ENCODE measurements around the gene TYW1B. TPM values are rescaled to one million over a fixed set of nuclear protein-coding genes. Genes with fewer than 3 reads are reported as not detected.
A peak's percentile ranks its signal among the peaks of the same experiment; 100 is the strongest.
"Not testable (repeated sequence)": the region's sequence is repeated elsewhere in the genome, so short reads cannot be mapped to it uniquely, and the experiment has no call there.

The TYW1B gene
- 1.6 and 2.3 TPM in 2 replicates for total RNA-seq
- long read RNA-seq, partial matches to known transcripts = 6 of 10 reads
- long read RNA-seq, other reads (novel, unspliced or antisense) = 3 of 10 reads

- peak within 1 kb of the TSS; percentile 98 for H3K27ac Mint-ChIP-seq (ENCODE audit: unreplicated experiment)
- H3K36me3 Mint-ChIP-seq (ENCODE audit: unreplicated experiment) = peaks cover 10% of the 10 kb centered on the region
- H3K9me3 Mint-ChIP-seq (ENCODE audit: unreplicated experiment); H3K27me3 Mint-ChIP-seq (ENCODE audit: unreplicated experiment): not testable (repeated sequence)
- H3K4me1 Mint-ChIP-seq (ENCODE audit: unreplicated experiment) = peaks cover 25% of the 10 kb centered on the region
- H3K4me3 Mint-ChIP-seq (ENCODE audit: unreplicated experiment) = peak within 1 kb of the TSS; percentile 94
- DNase-seq (ENCODE audit: extremely low spot score, unreplicated experiment) = peak; percentile 99
These were observed at the start of gene TYW1B for GRCh38 chr7:72827839-72828591. Gene TYW1B, minus strand, starts transcription at chr7:72828200. Its CDS starts 125 bp downstream, at chr7:72828075.

- not testable (repeated sequence) for H3K27ac Mint-ChIP-seq (ENCODE audit: unreplicated experiment); H3K4me3 Mint-ChIP-seq (ENCODE audit: unreplicated experiment); H3K9me3 Mint-ChIP-seq (ENCODE audit: unreplicated experiment); H3K4me1 Mint-ChIP-seq (ENCODE audit: unreplicated experiment); H3K36me3 Mint-ChIP-seq (ENCODE audit: unreplicated experiment); H3K27me3 Mint-ChIP-seq (ENCODE audit: unreplicated experiment)
- DNase-seq (ENCODE audit: extremely low spot score, unreplicated experiment) = peak; percentile 19
These were observed 39.6 kb upstream of the TYW1B start for GRCh38 chr7:72867591-72867990.

GRCh38 chr7:72858846-72859400, 30.9 kb upstream of the TYW1B start:
- H3K4me3 Mint-ChIP-seq (ENCODE audit: unreplicated experiment); H3K27me3 Mint-ChIP-seq (ENCODE audit: unreplicated experiment); H3K4me1 Mint-ChIP-seq (ENCODE audit: unreplicated experiment); H3K9me3 Mint-ChIP-seq (ENCODE audit: unreplicated experiment); H3K36me3 Mint-ChIP-seq (ENCODE audit: unreplicated experiment); H3K27ac Mint-ChIP-seq (ENCODE audit: unreplicated experiment): not testable (repeated sequence)
- DNase-seq (ENCODE audit: extremely low spot score, unreplicated experiment) = peak; percentile 60

GRCh38 chr7:72857925-72858324, 29.9 kb upstream of the TYW1B start:
- not testable (repeated sequence) for H3K27ac Mint-ChIP-seq (ENCODE audit: unreplicated experiment); H3K9me3 Mint-ChIP-seq (ENCODE audit: unreplicated experiment)

GRCh38 chr7:72855261-72855660, 27.3 kb upstream of the TYW1B start:
- not testable (repeated sequence) for H3K27ac Mint-ChIP-seq (ENCODE audit: unreplicated experiment); H3K4me1 Mint-ChIP-seq (ENCODE audit: unreplicated experiment); H3K27me3 Mint-ChIP-seq (ENCODE audit: unreplicated experiment); H3K36me3 Mint-ChIP-seq (ENCODE audit: unreplicated experiment); H3K9me3 Mint-ChIP-seq (ENCODE audit: unreplicated experiment); H3K4me3 Mint-ChIP-seq (ENCODE audit: unreplicated experiment)
- DNase-seq (ENCODE audit: extremely low spot score, unreplicated experiment) = peak; percentile 80

More at GRCh38 chr7:72857925-72858324, 29.9 kb upstream of the TYW1B start:
- not testable (repeated sequence) for DNase-seq (ENCODE audit: extremely low spot score, unreplicated experiment); H3K4me1 Mint-ChIP-seq (ENCODE audit: unreplicated experiment); H3K27me3 Mint-ChIP-seq (ENCODE audit: unreplicated experiment); H3K36me3 Mint-ChIP-seq (ENCODE audit: unreplicated experiment); H3K4me3 Mint-ChIP-seq (ENCODE audit: unreplicated experiment)

- DNase-seq (ENCODE audit: extremely low spot score, unreplicated experiment); H3K36me3 Mint-ChIP-seq (ENCODE audit: unreplicated experiment); H3K9me3 Mint-ChIP-seq (ENCODE audit: unreplicated experiment); H3K27ac Mint-ChIP-seq (ENCODE audit: unreplicated experiment); H3K27me3 Mint-ChIP-seq (ENCODE audit: unreplicated experiment); H3K4me3 Mint-ChIP-seq (ENCODE audit: unreplicated experiment); H3K4me1 Mint-ChIP-seq (ENCODE audit: unreplicated experiment): not testable (repeated sequence)
These were observed 24.9 kb upstream of the TYW1B start for GRCh38 chr7:72852937-72853336.

GRCh38 chr7:72850746-72851145, 22.7 kb upstream of the TYW1B start:
- not testable (repeated sequence) for H3K9me3 Mint-ChIP-seq (ENCODE audit: unreplicated experiment); H3K27me3 Mint-ChIP-seq (ENCODE audit: unreplicated experiment); H3K4me1 Mint-ChIP-seq (ENCODE audit: unreplicated experiment); H3K27ac Mint-ChIP-seq (ENCODE audit: unreplicated experiment); H3K4me3 Mint-ChIP-seq (ENCODE audit: unreplicated experiment); H3K36me3 Mint-ChIP-seq (ENCODE audit: unreplicated experiment)
- DNase-seq (ENCODE audit: extremely low spot score, unreplicated experiment) = peak; percentile 15

- H3K9me3 Mint-ChIP-seq (ENCODE audit: unreplicated experiment) = peaks cover 11% of the 10 kb centered on the region
- not testable (repeated sequence) for H3K4me3 Mint-ChIP-seq (ENCODE audit: unreplicated experiment); H3K27ac Mint-ChIP-seq (ENCODE audit: unreplicated experiment); H3K27me3 Mint-ChIP-seq (ENCODE audit: unreplicated experiment); H3K4me1 Mint-ChIP-seq (ENCODE audit: unreplicated experiment); H3K36me3 Mint-ChIP-seq (ENCODE audit: unreplicated experiment)
- DNase-seq (ENCODE audit: extremely low spot score, unreplicated experiment) = peak; percentile 56
These were observed 16.1 kb upstream of the TYW1B start for GRCh38 chr7:72844146-72844545.

- Mint-ChIP-seq H3K9me3 (ENCODE audit: unreplicated experiment) (peaks cover 11% of the 10 kb centered on the region), H3K36me3 (ENCODE audit: unreplicated experiment) (peaks cover 11% of the 10 kb centered on the region)
- H3K27ac Mint-ChIP-seq (ENCODE audit: unreplicated experiment); DNase-seq (ENCODE audit: extremely low spot score, unreplicated experiment); H3K4me3 Mint-ChIP-seq (ENCODE audit: unreplicated experiment); H3K27me3 Mint-ChIP-seq (ENCODE audit: unreplicated experiment); H3K4me1 Mint-ChIP-seq (ENCODE audit: unreplicated experiment): not testable (repeated sequence)
These were observed 15.2 kb upstream of the TYW1B start for GRCh38 chr7:72843166-72843565.

- not testable (repeated sequence) for H3K27ac Mint-ChIP-seq (ENCODE audit: unreplicated experiment); H3K27me3 Mint-ChIP-seq (ENCODE audit: unreplicated experiment)
- H3K9me3 Mint-ChIP-seq (ENCODE audit: unreplicated experiment) = peaks cover 11% of the 10 kb centered on the region
These were observed 13.0 kb upstream of the TYW1B start for GRCh38 chr7:72840966-72841511.

GRCh38 chr7:72838315-72838714, 10.3 kb upstream of the TYW1B start:
- peaks cover 11% of the 10 kb centered on the region for H3K9me3 Mint-ChIP-seq (ENCODE audit: unreplicated experiment)
- not testable (repeated sequence) for H3K27ac Mint-ChIP-seq (ENCODE audit: unreplicated experiment); H3K4me3 Mint-ChIP-seq (ENCODE audit: unreplicated experiment); H3K4me1 Mint-ChIP-seq (ENCODE audit: unreplicated experiment); H3K27me3 Mint-ChIP-seq (ENCODE audit: unreplicated experiment)
- DNase-seq (ENCODE audit: extremely low spot score, unreplicated experiment) = peak; percentile 38
- peaks cover 25% of the 10 kb centered on the region for H3K36me3 Mint-ChIP-seq (ENCODE audit: unreplicated experiment)

More at GRCh38 chr7:72840966-72841511, 13.0 kb upstream of the TYW1B start:
- not testable (repeated sequence) for H3K4me3 Mint-ChIP-seq (ENCODE audit: unreplicated experiment); H3K4me1 Mint-ChIP-seq (ENCODE audit: unreplicated experiment)
- peak; percentile 7 for DNase-seq (ENCODE audit: extremely low spot score, unreplicated experiment)
- peaks cover 25% of the 10 kb centered on the region for H3K36me3 Mint-ChIP-seq (ENCODE audit: unreplicated experiment)

GRCh38 chr7:72837291-72837690, 9.3 kb upstream of the TYW1B start:
- Mint-ChIP-seq H3K36me3 (ENCODE audit: unreplicated experiment) (peaks cover 32% of the 10 kb centered on the region), H3K9me3 (ENCODE audit: unreplicated experiment) (peaks cover 11% of the 10 kb centered on the region)
- not testable (repeated sequence) for H3K4me3 Mint-ChIP-seq (ENCODE audit: unreplicated experiment); H3K27me3 Mint-ChIP-seq (ENCODE audit: unreplicated experiment); DNase-seq (ENCODE audit: extremely low spot score, unreplicated experiment); H3K4me1 Mint-ChIP-seq (ENCODE audit: unreplicated experiment); H3K27ac Mint-ChIP-seq (ENCODE audit: unreplicated experiment)
